Measurements from ENCODE around the gene HCRTR1. TPM values are rescaled to one million over a fixed set of nuclear protein-coding genes. Genes with fewer than 3 reads are reported as not detected.

Gene HCRTR1
- total and polyA plus RNA-seq, 10 of the 15 experiments (the other 5 are each of a cell fraction or from before 2014, with no cell fraction given) = not detected

- no peak for DNase-seq (ENCODE audit: low read depth, low spot score)
- TF ChIP-seq RUNX3 (IDR thresholded peaks at IDR 0.05; ENCODE audit: low read length) (no peak), KLF5 (IDR thresholded peaks at IDR 0.05; ENCODE audit: partially characterized antibody) (no peak), TBL1XR1 (IDR thresholded peaks at IDR 0.05; ENCODE audit: low read depth, low read length) (no peak), MTA3 (IDR thresholded peaks at IDR 0.05; ENCODE audit: borderline replicate concordance, low read length) (no peak), TAF1 (IDR thresholded peaks at IDR 0.05; ENCODE audit: borderline replicate concordance, low read depth, low read length) (no peak), NFYB (IDR thresholded peaks at IDR 0.05; ENCODE audit: insufficient read depth, low read depth, low read length) (no peak), KAT2A (conservative IDR thresholded peaks at IDR 0.05; ENCODE audit: control insufficient read depth, low read depth, low read length) (no peak), ZZZ3 (IDR thresholded peaks at IDR 0.05; ENCODE audit: control insufficient read depth, insufficient read length, low read depth) (no peak), CBX3 (IDR thresholded peaks at IDR 0.05; ENCODE audit: borderline replicate concordance, low read depth) (no peak)
- TF ChIP-seq, protein P1, sequence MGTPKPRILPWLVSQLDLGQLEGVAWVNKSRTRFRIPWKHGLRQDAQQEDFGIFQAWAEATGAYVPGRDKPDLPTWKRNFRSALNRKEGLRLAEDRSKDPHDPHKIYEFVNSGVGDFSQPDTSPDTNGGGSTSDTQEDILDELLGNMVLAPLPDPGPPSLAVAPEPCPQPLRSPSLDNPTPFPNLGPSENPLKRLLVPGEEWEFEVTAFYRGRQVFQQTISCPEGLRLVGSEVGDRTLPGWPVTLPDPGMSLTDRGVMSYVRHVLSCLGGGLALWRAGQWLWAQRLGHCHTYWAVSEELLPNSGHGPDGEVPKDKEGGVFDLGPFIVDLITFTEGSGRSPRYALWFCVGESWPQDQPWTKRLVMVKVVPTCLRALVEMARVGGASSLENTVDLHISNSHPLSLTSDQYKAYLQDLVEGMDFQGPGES (IDR thresholded peaks at IDR 0.05) = no peak
- TF ChIP-seq, protein P2, sequence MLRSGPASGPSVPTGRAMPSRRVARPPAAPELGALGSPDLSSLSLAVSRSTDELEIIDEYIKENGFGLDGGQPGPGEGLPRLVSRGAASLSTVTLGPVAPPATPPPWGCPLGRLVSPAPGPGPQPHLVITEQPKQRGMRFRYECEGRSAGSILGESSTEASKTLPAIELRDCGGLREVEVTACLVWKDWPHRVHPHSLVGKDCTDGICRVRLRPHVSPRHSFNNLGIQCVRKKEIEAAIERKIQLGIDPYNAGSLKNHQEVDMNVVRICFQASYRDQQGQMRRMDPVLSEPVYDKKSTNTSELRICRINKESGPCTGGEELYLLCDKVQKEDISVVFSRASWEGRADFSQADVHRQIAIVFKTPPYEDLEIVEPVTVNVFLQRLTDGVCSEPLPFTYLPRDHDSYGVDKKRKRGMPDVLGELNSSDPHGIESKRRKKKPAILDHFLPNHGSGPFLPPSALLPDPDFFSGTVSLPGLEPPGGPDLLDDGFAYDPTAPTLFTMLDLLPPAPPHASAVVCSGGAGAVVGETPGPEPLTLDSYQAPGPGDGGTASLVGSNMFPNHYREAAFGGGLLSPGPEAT (IDR thresholded peaks at IDR 0.05; ENCODE audit: low read depth) = no peak
- H3K79me2 ChIP-seq (ENCODE audit: control insufficient read depth, insufficient read depth, low read length) = no peaks in the 10 kb centered on the region
- ChIA-PET POLR2A (interaction anchor here (0.6 kb wide), 1 partner anchor 37 kb away, joined by 4 read pairs; no protein-coding TSS in a partner anchor), RAD21 (ENCODE audit: unreplicated experiment) (no interaction called here), CTCF (interaction anchor here (1.1 to 4.4 kb wide), 3 partner anchors 17 to 121 kb away, joined by 3 to 41 read pairs (median 5); no protein-coding TSS in a partner anchor), SMC1A (ENCODE audit: uncharacterized antibody, unreplicated experiment) (interaction anchor here (5.7 kb wide), 1 partner anchor 37 kb away, joined by 51 read pairs; the partner anchor contains the start of gene COL16A1)
- H3K4me2 ChIP-seq (ENCODE audit: control insufficient read depth, insufficient read depth) = no peak overlapping the region
- no peaks in the 10 kb centered on the region for H3K27me3 ChIP-seq (replicated peaks in 1 of 2; ENCODE audit: control insufficient read depth in 2 of 2, insufficient read depth in 2 of 2, low read length in 1 of 2)
- no peaks in the 10 kb centered on the region for H4K20me1 ChIP-seq (ENCODE audit: control insufficient read depth, insufficient read depth)
- H3K9me3 ChIP-seq (replicated peaks; ENCODE audit: control insufficient read depth, insufficient read depth, low read length) = no peaks in the 10 kb centered on the region
- H3K4me1 ChIP-seq (ENCODE audit: control insufficient read depth, insufficient read depth, low read length) = no peaks in the 10 kb centered on the region
- in situ Hi-C loops (cut with MboI) (loop anchor here (5.0 kb wide), 1 partner anchor 39 kb away; no protein-coding TSS in a partner anchor), intact Hi-C loops (cut with micrococcal nuclease; ENCODE audit: unreplicated experiment) (loop anchor here (10.0 kb wide), 1 partner anchor 396 kb away; no protein-coding TSS in a partner anchor)
- no peak overlapping the region for H3K4me3 ChIP-seq
- no TSS peak for BruUV-seq (replicated peaks)
- H3K9ac ChIP-seq (ENCODE audit: control insufficient read depth, insufficient read depth, low read length) = no peak overlapping the region
- no peak overlapping the region for H2AFZ ChIP-seq (ENCODE audit: control insufficient read depth, low read depth, low read length)
- ATAC-seq = no peak
- FAIRE-seq = no peak
- H3K36me3 ChIP-seq (ENCODE audit: control insufficient read depth in 2 of 2, insufficient read depth in 2 of 2, low read length in 1 of 2) = no peaks in the 10 kb centered on the region
- H3K27ac ChIP-seq (ENCODE audit: control insufficient read depth, insufficient read depth) = no peak overlapping the region
- WGBS (ENCODE audit: insufficient coverage, insufficient replicate concordance, low lambda C conversion rate, missing lambda C conversion rate) = 28% methylated on average over 10 of the region's 11 CpGs
Observed at GRCh38 chr1:31668303-31668883, 50.9 kb downstream of the HCRTR1 start.
